Karpas-422 (cell line): ENCODE data around the gene TPH2. TPM values are rescaled to one million over a fixed set of nuclear protein-coding genes. Genes with fewer than 3 reads are reported as not detected.

Experiments
- DNase-seq: peaks from one replicate; pipeline ENCODE4 v3.0.0-alpha.2; 2015
- H2AFZ ChIP-seq: fragments of 200-600 bp; sonication (generic); 2 replicates; pipeline ENCODE4 v1.6.1; 2014; ENCODE audit warnings: antibody characterized with exemption, low read length, mixed read lengths
- H3K27ac ChIP-seq: fragments of 200-600 bp; sonication (generic); 2 replicates; pipeline ENCODE4 v1.5.1; 2014; ENCODE audit warnings: mild to moderate bottlenecking, low read length, moderate library complexity
- H3K27me3 ChIP-seq: fragments of 200-600 bp; sonication (generic); 2 replicates; pipeline ENCODE4 v1.6.1; 2014; ENCODE audit warnings: low read length, mixed read lengths
- H3K36me3 ChIP-seq: fragments of 200-600 bp; sonication (generic); 2 replicates; pipeline ENCODE4 v1.6.1; 2014; ENCODE audit warnings: low read length, mixed read lengths; ENCODE audit not compliant: insufficient read depth
- H3K4me1 ChIP-seq: fragments of 200-600 bp; sonication (generic); 2 replicates; pipeline ENCODE4 v1.6.1; 2014; ENCODE audit warnings: mild to moderate bottlenecking, low read length, mixed read lengths
- H3K4me2 ChIP-seq: fragments of 200-600 bp; sonication (generic); 2 replicates; pipeline ENCODE4 v1.6.1; 2014; ENCODE audit warnings: low read length, low read depth, mild to moderate bottlenecking; ENCODE audit not compliant: poor library complexity, severe bottlenecking
- H3K4me3 ChIP-seq: fragments of 200-600 bp; sonication (generic); 2 replicates; pipeline ENCODE4 v1.5.1; 2014; ENCODE audit warnings: mild to moderate bottlenecking, antibody characterized with exemption, low read length, mixed read lengths
- H3K79me2 ChIP-seq: fragments of 200-600 bp; sonication (generic); 2 replicates; pipeline ENCODE4 v1.6.1; 2014; ENCODE audit warnings: mild to moderate bottlenecking, low read length, mixed read lengths
- H3K9ac ChIP-seq: fragments of 200-600 bp; sonication (generic); 2 replicates; pipeline ENCODE4 v1.6.0; 2014; ENCODE audit warnings: low read length
- H3K9me2 ChIP-seq: fragments of 200-600 bp; sonication (generic), shearing (Covaris generic); replicated peaks from 2 replicates; pipeline ENCODE4 v1.6.0; 2014; ENCODE audit warnings: mild to moderate bottlenecking, low read length, moderate library complexity; ENCODE audit not compliant: insufficient read depth
- H3K9me3 ChIP-seq: fragments of 300-700, 200-600 bp; sonication (generic); 2 replicates; pipeline ENCODE4 v1.6.1; 2014; ENCODE audit warnings: low read length, mixed read lengths
- H4K20me1 ChIP-seq: fragments of 200-600 bp; sonication (generic); 2 replicates; pipeline ENCODE4 v1.6.1; 2014; ENCODE audit warnings: mild to moderate bottlenecking, antibody characterized with exemption, low read length, low read depth; ENCODE audit not compliant: insufficient read depth
- total RNA-seq: library from RNA; depleted of rRNA; stranded (reverse); fragments of >200 nt; shearing (Covaris generic); gene quantifications from 2 replicates; pipeline ENCODE4 v1.2.3, GENCODE V29; 2014; ENCODE audit warnings: low replicate concordance

TPH2 gene
- total RNA-seq, 1 experiment from 2014 or later = not detected

GRCh38 chr12:71969330-71969729, 30.7 kb downstream of the TPH2 start:
- H3K79me2 ChIP-seq = no peaks in the 10 kb centered on the region
- H3K4me3 ChIP-seq = no peak overlapping the region
- DNase-seq = no peak
- no peak overlapping the region for H3K9ac ChIP-seq
- no peaks in the 10 kb centered on the region for H3K9me3 ChIP-seq
- no peak overlapping the region for H2AFZ ChIP-seq
- H3K36me3 ChIP-seq = no peaks in the 10 kb centered on the region
- no peaks in the 10 kb centered on the region for H3K9me2 ChIP-seq
- no peaks in the 10 kb centered on the region for H4K20me1 ChIP-seq
- no peaks in the 10 kb centered on the region for H3K27me3 ChIP-seq
- H3K4me1 ChIP-seq = no peaks in the 10 kb centered on the region
- H3K27ac ChIP-seq = no peak overlapping the region
- H3K4me2 ChIP-seq = no peak overlapping the region

GRCh38 chr12:71970031-71970430, 31.4 kb downstream of the TPH2 start:
- no peak overlapping the region for H2AFZ ChIP-seq
- H3K27me3 ChIP-seq = no peaks in the 10 kb centered on the region
- no peak overlapping the region for H3K4me2 ChIP-seq
- H3K9me2 ChIP-seq = no peaks in the 10 kb centered on the region
- H3K9ac ChIP-seq = no peak overlapping the region
- H3K36me3 ChIP-seq = no peaks in the 10 kb centered on the region
- H3K4me3 ChIP-seq = no peak overlapping the region
- DNase-seq = no peak
- no peaks in the 10 kb centered on the region for H4K20me1 ChIP-seq
- H3K27ac ChIP-seq = no peak overlapping the region
- H3K4me1 ChIP-seq = no peaks in the 10 kb centered on the region
- no peaks in the 10 kb centered on the region for H3K79me2 ChIP-seq
- no peaks in the 10 kb centered on the region for H3K9me3 ChIP-seq

GRCh38 chr12:71972441-71973074, 33.9 kb downstream of the TPH2 start:
- Histone ChIP-seq H3K9me3 (no peaks in the 10 kb centered on the region), H3K36me3 (no peaks in the 10 kb centered on the region), H4K20me1 (no peaks in the 10 kb centered on the region), H3K4me2 (no peak overlapping the region), H2AFZ (no peak overlapping the region), H3K27me3 (no peaks in the 10 kb centered on the region), H3K9me2 (no peaks in the 10 kb centered on the region), H3K4me3 (no peak overlapping the region), H3K4me1 (no peaks in the 10 kb centered on the region), H3K9ac (no peak overlapping the region), H3K27ac (no peak overlapping the region), H3K79me2 (no peaks in the 10 kb centered on the region)
- no peak for DNase-seq

- Histone ChIP-seq H3K27ac (no peak overlapping the region), H3K27me3 (no peaks in the 10 kb centered on the region), H3K9me2 (no peaks in the 10 kb centered on the region), H2AFZ (no peak overlapping the region), H3K4me2 (no peak overlapping the region), H3K79me2 (no peaks in the 10 kb centered on the region), H3K4me3 (no peak overlapping the region), H3K36me3 (no peaks in the 10 kb centered on the region), H3K9ac (no peak overlapping the region), H3K4me1 (no peaks in the 10 kb centered on the region), H4K20me1 (no peaks in the 10 kb centered on the region), H3K9me3 (no peaks in the 10 kb centered on the region)
- no peak for DNase-seq
Observed at GRCh38 chr12:71973687-71974086, 35.0 kb downstream of the TPH2 start.

GRCh38 chr12:71980538-71980937, 41.9 kb downstream of the TPH2 start:
- Histone ChIP-seq H4K20me1 (no peaks in the 10 kb centered on the region), H3K4me3 (no peak overlapping the region), H3K36me3 (no peaks in the 10 kb centered on the region), H3K9ac (no peak overlapping the region), H2AFZ (no peak overlapping the region), H3K9me2 (no peaks in the 10 kb centered on the region), H3K27ac (no peak overlapping the region), H3K79me2 (no peaks in the 10 kb centered on the region), H3K27me3 (no peaks in the 10 kb centered on the region), H3K4me1 (no peaks in the 10 kb centered on the region), H3K9me3 (no peaks in the 10 kb centered on the region), H3K4me2 (no peak overlapping the region)
- no peak for DNase-seq

GRCh38 chr12:71981149-71981548, 42.5 kb downstream of the TPH2 start:
- no peak overlapping the region for H2AFZ ChIP-seq
- DNase-seq = no peak
- H3K79me2 ChIP-seq = no peaks in the 10 kb centered on the region
- H3K9me3 ChIP-seq = no peaks in the 10 kb centered on the region
- H3K4me3 ChIP-seq = no peak overlapping the region
- H3K27ac ChIP-seq = no peak overlapping the region
- no peaks in the 10 kb centered on the region for H4K20me1 ChIP-seq
- no peaks in the 10 kb centered on the region for H3K27me3 ChIP-seq
- no peaks in the 10 kb centered on the region for H3K4me1 ChIP-seq
- no peak overlapping the region for H3K9ac ChIP-seq
- no peaks in the 10 kb centered on the region for H3K36me3 ChIP-seq
- H3K4me2 ChIP-seq = no peak overlapping the region
- no peaks in the 10 kb centered on the region for H3K9me2 ChIP-seq

- Histone ChIP-seq H3K9me2 (no peaks in the 10 kb centered on the region), H3K9me3 (no peaks in the 10 kb centered on the region), H3K36me3 (no peaks in the 10 kb centered on the region)
Observed at GRCh38 chr12:71994715-71995114, 56.1 kb downstream of the TPH2 start.

GRCh38 chr12:71999795-72000194, 61.1 kb downstream of the TPH2 start:
- Histone ChIP-seq H3K9me2 (no peaks in the 10 kb centered on the region), H3K79me2 (no peaks in the 10 kb centered on the region), H3K9me3 (no peaks in the 10 kb centered on the region), H3K27me3 (no peaks in the 10 kb centered on the region), H3K4me1 (no peaks in the 10 kb centered on the region), H3K4me3 (no peak overlapping the region), H3K36me3 (no peaks in the 10 kb centered on the region), H2AFZ (no peak overlapping the region), H3K27ac (no peak overlapping the region), H3K4me2 (no peak overlapping the region), H3K9ac (no peak overlapping the region), H4K20me1 (no peaks in the 10 kb centered on the region)
- DNase-seq = no peak

More at GRCh38 chr12:71994715-71995114, 56.1 kb downstream of the TPH2 start:
- no peaks in the 10 kb centered on the region for H3K4me1 ChIP-seq
- H3K27me3 ChIP-seq = no peaks in the 10 kb centered on the region
- no peak overlapping the region for H2AFZ ChIP-seq
- H3K27ac ChIP-seq = no peak overlapping the region
- DNase-seq = no peak
- H4K20me1 ChIP-seq = no peaks in the 10 kb centered on the region
- H3K79me2 ChIP-seq = no peaks in the 10 kb centered on the region
- no peak overlapping the region for H3K4me2 ChIP-seq
- H3K9ac ChIP-seq = no peak overlapping the region
- no peak overlapping the region for H3K4me3 ChIP-seq
